Lower lobe of right lung (tissue), 2 donors: ENCODE measurements around the gene SNED1. TPM values are rescaled to one million over a fixed set of nuclear protein-coding genes. Genes with fewer than 3 reads are reported as not detected.

ENCODE experiments used
- ATAC-seq, 2 donors: fragments of 200-7000 bp; cut with Tn5 transposase; one replicate each; pipeline ENCODE4 v1.9.1; 2020 to 2022; ENCODE audit warnings: mild to moderate bottlenecking in 2 of 2, moderate library complexity in 2 of 2
- DNase-seq: peaks from one replicate; pipeline ENCODE4 v3.0.0-alpha.2; 2020
- H3K27ac ChIP-seq: fragments of 200-600 bp; one replicate; pipeline ENCODE4 v1.8.0; 2022
- H3K27me3 ChIP-seq: fragments of 200-600 bp; one replicate; pipeline ENCODE4 v1.8.0; 2022; ENCODE audit warnings: low read depth
- H3K36me3 ChIP-seq: fragments of 200-600 bp; one replicate; pipeline ENCODE4 v1.8.0; 2022; ENCODE audit warnings: mild to moderate bottlenecking
- H3K4me1 ChIP-seq: fragments of 200-600 bp; one replicate; pipeline ENCODE4 v1.8.0; 2022
- H3K4me3 ChIP-seq: fragments of 200-600 bp; one replicate; pipeline ENCODE4 v1.8.0; 2022; ENCODE audit warnings: mild to moderate bottlenecking
- H3K9me3 ChIP-seq: fragments of 200-600 bp; one replicate; pipeline ENCODE4 v1.8.0; 2022
- CTCF ChIP-seq: fragments of 200-600 bp; IDR thresholded peaks from one replicate; pipeline ENCODE4 v1.8.0; 2022; ENCODE audit warnings: antibody characterized with exemption, mild to moderate bottlenecking
- intact Hi-C: fragments of 100-400 bp; cut with DNase I; formaldehyde crosslinking; loops from one replicate; pipeline ENCODE4 v1.11.0; 2022
- total RNA-seq: library from RNA; stranded (reverse); fragmentation: NEBNext Ultra II Directional; extraction: Animal tissue kit (Norgen Biotek cat#: 25700); gene quantifications from one replicate; pipeline ENCODE4 v1.2.1, GENCODE V29; 2021
- donor health status: DM: no; HTN: yes; CAD: no; lungs with severe emphysema.

The SNED1 gene
- total RNA-seq, 1 donor from 2014 or later, result 36.2 TPM

GRCh38 chr2:241014764-241015163 is 16.3 kb downstream of the SNED1 start:
- DNase-seq (no peak), ATAC-seq (no peak)
- H3K4me3 ChIP-seq, result no peak overlapping the region
- H3K27ac ChIP-seq, result no peak overlapping the region
- no peaks in the 10 kb centered on the region for H3K27me3 ChIP-seq
- H3K36me3 ChIP-seq, result no peaks in the 10 kb centered on the region
- intact Hi-C loops, result no loop called here
- no peak for TF ChIP-seq CTCF
- H3K4me1 ChIP-seq, result peaks cover 16% of the 10 kb centered on the region
- H3K9me3 ChIP-seq, result no peaks in the 10 kb centered on the region

GRCh38 chr2:241015439-241015838 is 17.0 kb downstream of the SNED1 start:
- Histone ChIP-seq H3K9me3 (no peaks in the 10 kb centered on the region), H3K4me3 (no peak overlapping the region), H3K27ac (no peak overlapping the region), H3K36me3 (no peaks in the 10 kb centered on the region), H3K4me1 (peaks cover 10% of the 10 kb centered on the region), H3K27me3 (no peaks in the 10 kb centered on the region)
- TF ChIP-seq CTCF, result no peak
- intact Hi-C loops, result no loop called here
- DNase-seq (no peak), ATAC-seq (no peak)

GRCh38 chr2:241017228-241017940 is 19.0 kb downstream of the SNED1 start:
- H3K27me3 ChIP-seq, result no peaks in the 10 kb centered on the region
- H3K4me3 ChIP-seq, result no peak overlapping the region
- H3K4me1 ChIP-seq, result no peaks in the 10 kb centered on the region
- no peak for DNase-seq
- intact Hi-C loops, result no loop called here
- no peaks in the 10 kb centered on the region for H3K9me3 ChIP-seq
- H3K27ac ChIP-seq, result no peak overlapping the region
- TF ChIP-seq CTCF, result no peak
- no peak for ATAC-seq
- no peaks in the 10 kb centered on the region for H3K36me3 ChIP-seq

- Histone ChIP-seq H3K27me3 (no peaks in the 10 kb centered on the region), H3K36me3 (no peaks in the 10 kb centered on the region), H3K4me1 (no peaks in the 10 kb centered on the region), H3K9me3 (no peaks in the 10 kb centered on the region), H3K4me3 (no peak overlapping the region), H3K27ac (no peak overlapping the region)
- ATAC-seq, result no peak
- no peak for TF ChIP-seq CTCF
- DNase-seq, result no peak
- intact Hi-C loops, result no loop called here
Measured at GRCh38 chr2:241018051-241018891, 19.9 kb downstream of the SNED1 start.

GRCh38 chr2:241019441-241020139 is 21.2 kb downstream of the SNED1 start:
- DNase-seq, result no peak
- no peak for ATAC-seq
- TF ChIP-seq CTCF, result no peak
- H3K27ac ChIP-seq, result no peak overlapping the region
- no peaks in the 10 kb centered on the region for H3K4me1 ChIP-seq
- intact Hi-C loops, result no loop called here
- H3K36me3 ChIP-seq, result no peaks in the 10 kb centered on the region
- H3K4me3 ChIP-seq, result no peak overlapping the region
- H3K9me3 ChIP-seq, result no peaks in the 10 kb centered on the region
- H3K27me3 ChIP-seq, result no peaks in the 10 kb centered on the region
